Fibroblast of lung (primary cell): ENCODE measurements around the gene DPYD.

ENCODE experiments used
- CTCF ChIP-seq, 2 donors: IDR thresholded peaks in 1 of 2; conservative IDR thresholded peaks in 1 of 2; 1 replicate in 1 of 2; 2 replicates in 1 of 2; pipeline ENCODE4 v1.5.1; 2011 to 2012; ENCODE audit warnings: low read length in 2 of 2, control low read depth in 1 of 2, inconsistent platforms in 1 of 2, low read depth in 1 of 2, mild to moderate bottlenecking in 1 of 2
- EZH2 ChIP-seq: IDR thresholded peaks from 2 replicates; pipeline ENCODE4 v1.5.1; 2012; ENCODE audit warnings: low read length, control low read depth, mild to moderate bottlenecking; ENCODE audit errors: missing control alignments

GRCh38 chr1:97433824-97434177 is 487.0 kb downstream of the DPYD start:
- TF ChIP-seq CTCF (conservative IDR thresholded peaks at IDR 0.05 in 1 of 2, IDR thresholded peaks at IDR 0.05 in 1 of 2; ENCODE audit: low read depth in 1 of 2, low read length in 2 of 2) (no peak), EZH2 (no peak)
